Stimulated activated CD4-positive, alpha-beta T cell treated with anti-CD3 and anti-CD28 coated beads, Interleukin-12 subunit alpha, Interleukin-12 subunit beta, amount 100 ng/mL, for 24 hours (primary cell): ENCODE results near the gene BEND7.
"Not testable (repeated sequence)": the region's sequence is repeated elsewhere in the genome, so short reads cannot be mapped to it uniquely, and the experiment has no call there.

ENCODE experiments used
- DNase-seq, 2 experiments: peaks; one replicate each; pipeline ENCODE4 v3.0.0-alpha.2; 2020; ENCODE audit warnings: low read depth in 2 of 2

The BEND7 gene

DNA sequence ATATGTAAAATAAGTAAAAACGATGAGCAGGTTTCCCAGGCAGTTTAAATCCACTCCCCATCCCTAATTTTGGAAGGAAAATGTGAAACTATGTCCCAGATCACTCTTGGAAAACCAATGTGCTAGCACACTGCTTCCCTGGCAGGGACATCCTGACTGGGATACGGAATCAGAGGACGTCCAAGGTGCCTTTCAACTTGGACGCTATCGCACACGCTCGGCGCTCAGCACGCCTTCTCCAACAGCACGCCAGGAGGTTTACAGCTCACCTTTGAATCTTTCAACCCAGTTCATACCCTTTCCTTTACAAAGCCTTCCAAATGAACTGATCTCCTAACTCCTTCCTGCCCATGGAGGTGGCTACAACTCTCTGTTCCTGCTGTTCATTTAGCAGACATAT lies 47.1 kb downstream of the BEND7 start:
- no peak for DNase-seq

DNA sequence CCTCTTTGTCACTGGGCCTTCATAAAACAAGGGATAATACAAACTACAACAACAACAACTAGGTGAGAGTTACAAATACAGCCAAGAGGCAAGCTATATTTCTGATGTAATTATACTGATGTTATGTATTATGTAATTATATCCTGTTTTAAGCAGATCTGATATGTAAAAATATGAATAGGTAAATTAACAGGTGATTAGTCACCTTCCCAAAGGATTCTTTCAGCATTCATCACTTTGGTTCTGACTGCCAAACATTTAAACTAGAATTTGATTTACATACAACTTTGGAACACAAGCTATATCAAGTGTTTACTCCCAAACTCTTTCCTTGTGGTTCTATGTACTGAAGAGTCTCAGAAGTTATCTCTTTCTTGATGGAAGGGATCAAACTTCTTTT lies 53.7 kb downstream of the BEND7 start:
- no peak for DNase-seq

- DNase-seq: no peak
Measured at GRCh38 chr10:13473986-13474385, 54.8 kb downstream of the BEND7 start.

DNA sequence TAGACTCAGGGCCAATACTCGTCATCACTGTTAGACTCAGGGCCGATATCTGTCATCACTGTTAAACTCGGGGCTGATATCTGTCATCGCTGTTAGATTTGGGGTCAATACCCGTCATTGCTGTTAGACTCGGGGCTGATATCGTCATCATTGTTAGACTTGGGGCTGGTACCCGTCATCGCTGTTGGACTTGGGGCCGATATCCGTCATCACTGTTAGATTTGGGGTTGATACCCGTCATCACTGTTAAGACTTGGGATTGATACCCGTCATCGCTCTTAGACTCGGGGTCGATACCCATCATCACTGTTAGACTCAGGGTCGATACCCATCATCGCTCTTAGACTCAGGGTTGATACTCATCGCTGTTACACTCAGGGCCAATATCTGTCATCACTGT lies 56.5 kb downstream of the BEND7 start:
- DNase-seq: no peak

GRCh38 chr10:13470270-13470669 lies 58.5 kb downstream of the BEND7 start:
- no peak for DNase-seq

- no peak for DNase-seq
Measured at GRCh38 chr10:13462551-13462950, 66.3 kb downstream of the BEND7 start.

DNA sequence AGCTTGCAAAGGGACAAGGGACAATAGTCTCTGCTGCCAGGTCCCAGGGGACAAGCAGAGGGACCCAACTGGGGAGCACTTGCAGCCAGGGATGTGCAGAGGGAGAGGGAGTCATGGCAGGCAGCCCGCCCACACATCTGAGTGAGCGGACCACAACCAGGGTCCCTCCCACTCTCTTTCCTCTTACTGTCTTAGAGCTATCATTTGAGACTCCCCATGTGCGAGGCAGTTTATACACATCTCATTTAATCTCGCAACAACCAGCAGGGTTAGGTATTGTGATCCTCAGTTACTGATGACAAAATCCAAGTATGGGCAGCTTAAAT lies 70.2 kb downstream of the BEND7 start:
- DNase-seq: no peak

DNA sequence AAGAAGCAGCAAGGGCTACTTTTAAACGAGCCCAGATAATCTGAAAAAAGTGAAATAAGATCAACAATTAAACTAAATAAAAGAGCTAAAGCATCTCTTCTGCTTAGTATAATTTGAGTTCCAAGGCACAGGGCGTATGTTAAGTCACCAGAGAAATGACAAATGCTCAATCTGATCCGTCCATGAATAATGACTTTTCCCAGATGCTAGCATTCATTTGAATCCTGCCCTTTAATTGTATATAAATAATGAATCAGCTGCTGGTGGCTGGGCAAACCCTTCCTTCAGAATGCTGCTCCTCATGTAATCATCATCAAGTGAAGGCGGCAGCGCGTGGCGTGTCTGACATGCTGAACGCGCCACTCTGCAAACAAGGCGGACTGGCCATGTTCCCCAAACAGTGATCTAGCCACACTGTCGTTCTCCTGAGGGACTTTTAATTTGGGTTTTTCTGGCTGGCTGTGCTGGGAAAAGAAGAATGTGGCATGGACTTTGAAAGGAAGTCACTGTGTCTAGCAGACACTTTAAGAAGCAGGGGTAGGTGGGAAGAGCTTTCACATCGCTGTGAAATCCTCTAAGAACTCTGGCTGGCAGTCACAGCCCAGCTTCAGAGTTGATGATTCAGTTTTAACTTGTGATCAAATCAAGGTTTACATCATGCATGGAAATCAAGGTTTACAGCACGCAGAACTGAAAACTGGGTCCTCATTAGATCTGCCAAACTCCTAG lies 70.7 kb downstream of the BEND7 start:
- DNase-seq: no peak

GRCh38 chr10:13453896-13454295 lies 74.9 kb downstream of the BEND7 start:
- DNase-seq: no peak

DNA sequence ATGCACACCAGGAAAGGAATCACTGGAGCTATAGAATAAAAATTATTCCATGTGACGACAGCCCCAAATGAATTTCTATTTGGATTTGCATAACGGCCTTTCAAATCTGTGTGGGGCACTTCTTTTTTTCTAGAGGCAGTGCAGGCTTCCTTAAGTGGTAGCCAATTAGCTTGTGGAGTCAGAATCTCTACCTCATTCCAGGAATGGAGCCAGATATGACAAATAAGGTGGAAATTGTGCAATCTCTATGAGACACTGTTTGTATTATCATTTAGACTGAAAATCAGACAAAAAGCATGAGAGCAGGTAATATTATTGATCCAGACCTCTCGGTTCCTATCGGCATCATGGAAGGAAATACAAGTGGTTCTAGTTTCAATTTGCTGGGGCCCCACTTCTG lies 78.7 kb downstream of the BEND7 start:
- DNase-seq: no peak

DNA sequence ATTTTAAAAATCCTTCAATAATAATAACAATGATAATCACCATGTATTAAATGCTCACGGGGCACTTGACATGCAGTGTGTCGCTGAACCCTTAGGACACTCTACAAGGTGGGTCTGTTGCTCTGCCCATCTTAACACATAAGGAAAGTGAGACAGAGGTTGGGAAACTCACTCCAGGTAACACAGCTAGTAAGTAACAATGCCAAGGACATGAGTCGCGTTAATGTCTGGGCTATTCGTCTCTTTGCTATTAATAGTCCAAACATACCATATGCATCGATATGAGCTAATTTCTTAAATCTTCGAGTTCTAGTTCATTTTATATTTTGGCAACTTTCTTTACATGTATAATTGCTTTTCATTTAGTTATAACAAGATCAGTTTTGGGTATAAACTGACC lies 79.5 kb downstream of the BEND7 start:
- no peak for DNase-seq

DNA sequence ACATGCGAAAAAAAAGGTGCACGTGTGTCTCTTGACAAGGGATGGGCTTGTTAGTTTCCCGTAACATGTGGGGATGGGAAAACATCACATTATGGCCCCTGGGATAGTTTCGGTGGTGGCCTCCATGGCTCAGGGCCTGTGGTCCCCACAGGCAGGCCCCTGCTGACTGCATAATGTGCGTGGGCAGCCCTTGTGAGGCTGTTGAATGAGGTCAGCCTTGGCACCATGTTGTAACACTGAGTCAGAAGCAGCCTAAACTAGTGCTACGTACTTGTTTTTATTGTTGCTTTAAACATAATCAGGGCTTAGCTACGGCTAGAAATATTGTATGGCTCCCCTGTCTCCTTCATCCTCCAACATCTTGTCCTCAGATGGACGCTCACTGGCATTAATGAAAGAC lies 80.6 kb downstream of the BEND7 start:
- DNase-seq: no peak

DNA sequence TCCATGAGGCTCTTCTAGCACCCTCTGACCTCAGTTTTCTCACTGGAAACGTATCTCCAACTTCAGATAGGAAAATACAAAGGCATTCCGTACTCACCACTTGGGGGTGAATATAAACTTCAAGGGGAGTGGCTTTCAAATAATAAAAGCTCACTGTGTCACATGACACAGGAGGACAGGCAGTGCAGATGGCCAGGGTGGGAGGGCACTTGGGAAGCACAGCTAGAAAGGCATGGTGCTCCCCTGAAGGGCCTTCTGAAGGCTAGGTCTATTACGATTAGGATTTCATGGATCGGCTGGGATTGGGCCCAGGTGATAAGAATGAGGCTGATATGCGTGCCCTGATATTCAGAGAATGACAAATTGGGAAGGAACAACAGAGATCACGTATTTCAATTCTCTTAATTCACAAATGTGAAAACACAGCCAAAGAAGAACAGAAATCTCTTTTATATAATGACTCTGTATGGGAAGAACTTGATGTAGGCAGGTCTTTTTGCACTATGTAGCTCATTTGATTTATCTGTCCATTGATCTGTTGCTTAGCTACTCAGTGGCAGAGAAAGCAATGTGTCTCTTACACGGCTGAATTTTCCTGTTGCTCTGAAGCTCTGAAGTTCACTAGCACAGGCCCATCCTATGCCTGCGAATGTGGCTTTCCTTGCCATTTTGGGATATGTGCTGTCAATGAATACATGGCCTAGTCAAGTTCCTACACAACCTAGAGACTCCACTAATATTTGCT lies 83.0 kb downstream of the BEND7 start:
- DNase-seq: no peak

DNA sequence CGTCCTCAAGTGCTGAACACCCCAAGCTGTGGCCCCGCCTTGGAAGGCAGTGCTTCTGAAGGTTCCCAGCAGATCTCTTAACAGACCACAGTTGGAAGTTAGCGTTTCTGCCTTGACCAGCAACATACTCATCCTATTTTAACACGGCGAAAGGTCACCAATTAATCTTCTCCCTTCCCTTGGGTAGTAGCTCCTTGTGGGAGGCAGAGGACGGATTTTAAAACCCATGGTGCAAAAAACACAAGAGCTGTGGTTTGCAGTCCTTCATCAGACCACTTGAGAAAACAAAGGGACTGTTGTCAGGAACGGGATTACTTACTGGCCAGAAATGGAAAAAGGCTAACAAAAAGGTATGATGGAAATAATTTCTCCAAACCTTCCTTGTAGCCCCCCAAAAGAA lies 87.3 kb downstream of the BEND7 start:
- no peak for DNase-seq

- peak; percentile 37 to 52 for DNase-seq
Measured at GRCh38 chr10:13440185-13441061, 88.4 kb downstream of the BEND7 start.

GRCh38 chr10:13439313-13440184 lies 89.3 kb downstream of the BEND7 start:
- DNase-seq: peak in 1 of 2 experiments; percentile 13

DNA sequence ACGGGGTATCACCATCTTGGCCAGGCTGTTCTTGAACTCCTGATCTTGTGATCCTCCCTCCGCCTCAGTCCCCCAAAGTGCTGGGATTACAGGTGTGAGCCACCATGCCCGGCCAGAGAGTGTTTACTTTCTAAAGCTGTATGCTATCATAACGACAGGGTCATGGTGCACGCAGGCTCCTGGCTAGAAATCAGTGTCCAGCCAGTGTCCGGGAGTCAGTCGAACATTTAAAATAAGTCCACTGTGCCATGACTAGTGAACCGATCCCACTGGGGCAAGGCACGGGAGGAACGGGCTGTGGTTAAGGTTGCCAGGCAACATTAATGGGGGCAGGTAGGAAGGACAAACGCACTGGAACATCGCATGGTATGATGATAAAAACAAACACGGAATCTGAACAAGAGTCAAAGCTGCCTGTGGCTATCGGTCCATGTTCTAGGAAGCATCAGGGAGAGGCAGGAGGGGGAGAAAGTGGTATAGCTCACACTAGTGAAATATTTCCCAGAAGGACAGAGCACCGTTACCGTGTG lies 91.7 kb downstream of the BEND7 start:
- DNase-seq: no peak

GRCh38 chr10:13427943-13428342 lies 100.9 kb downstream of the BEND7 start:
- DNase-seq: not testable (repeated sequence)

- DNase-seq: no peak
Measured at GRCh38 chr10:13425397-13425796, 103.4 kb downstream of the BEND7 start.

DNA sequence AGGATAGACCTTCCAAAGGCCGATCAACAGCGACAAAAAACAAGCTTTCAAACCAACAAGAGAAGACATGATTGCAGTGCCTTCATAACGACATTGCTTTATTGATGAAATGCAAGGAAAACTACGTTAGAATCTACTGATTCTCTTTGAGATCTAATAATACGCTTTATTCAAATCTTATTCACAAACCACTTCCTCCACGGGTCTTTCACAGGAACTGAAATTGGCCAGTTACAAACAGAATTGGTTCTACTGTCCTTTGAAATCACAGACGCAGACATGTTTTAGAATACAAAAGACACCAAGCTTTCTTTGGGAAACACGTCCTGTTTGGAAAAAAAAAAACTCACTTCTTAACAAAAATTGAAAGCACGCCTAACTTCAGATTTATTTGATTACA lies 106.0 kb downstream of the BEND7 start:
- no peak for DNase-seq

- DNase-seq: no peak
Measured at GRCh38 chr10:13421382-13421917, 107.4 kb downstream of the BEND7 start.
